Stimulated activated CD8-positive, alpha-beta memory T cell treated with anti-CD3 and anti-CD28 coated beads, Interleukin-15, amount 100 ng/mL, for 1 hour (primary cell): ENCODE measurements around the gene ME1.
A peak's percentile ranks its signal among the peaks of the same experiment; 100 is the strongest.
"Not testable (repeated sequence)": the region's sequence is repeated elsewhere in the genome, so short reads cannot be mapped to it uniquely, and the experiment has no call there.

Source experiments
- DNase-seq: peaks from one replicate; pipeline ENCODE4 v3.0.0-alpha.2; 2020; ENCODE audit warnings: low read depth

Gene ME1

GRCh38 chr6:83430611-83431544, at the start of gene ME1:
TSS of gene ME1 (minus strand) at chr6:83431051. CDS start at chr6:83430954, 97 bp downstream.
- DNase-seq = peak; percentile 4

GRCh38 chr6:83480470-83480869, 49.6 kb upstream of the ME1 start:
- DNase-seq = no peak

- no peak for DNase-seq
Observed at GRCh38 chr6:83479389-83479788, 48.5 kb upstream of the ME1 start.

GRCh38 chr6:83476971-83477370, 46.1 kb upstream of the ME1 start:
- DNase-seq = no peak

GRCh38 chr6:83474309-83474708, 43.5 kb upstream of the ME1 start:
- no peak for DNase-seq

GRCh38 chr6:83472767-83473166, 41.9 kb upstream of the ME1 start:
- no peak for DNase-seq

GRCh38 chr6:83470587-83470986, 39.7 kb upstream of the ME1 start:
- DNase-seq = no peak

GRCh38 chr6:83470001-83470400, 39.1 kb upstream of the ME1 start:
- DNase-seq = no peak

- no peak for DNase-seq
Observed at GRCh38 chr6:83467620-83468036, 36.8 kb upstream of the ME1 start.

- no peak for DNase-seq
Observed at GRCh38 chr6:83466328-83466727, 35.5 kb upstream of the ME1 start.

- DNase-seq = no peak
Observed at GRCh38 chr6:83464381-83465140, 33.7 kb upstream of the ME1 start.

GRCh38 chr6:83463886-83464285, 33.0 kb upstream of the ME1 start:
- DNase-seq = no peak

GRCh38 chr6:83462524-83462923, 31.7 kb upstream of the ME1 start:
- DNase-seq = no peak

GRCh38 chr6:83461438-83461837, 30.6 kb upstream of the ME1 start:
- no peak for DNase-seq

- no peak for DNase-seq
Observed at GRCh38 chr6:83459663-83460062, 28.8 kb upstream of the ME1 start.

GRCh38 chr6:83450015-83450414, 19.2 kb upstream of the ME1 start:
- DNase-seq = not testable (repeated sequence)

GRCh38 chr6:83444086-83444699, 13.3 kb upstream of the ME1 start:
- DNase-seq = not testable (repeated sequence)

GRCh38 chr6:83443516-83443915, 12.7 kb upstream of the ME1 start:
- no peak for DNase-seq

- no peak for DNase-seq
Observed at GRCh38 chr6:83442752-83443151, 11.9 kb upstream of the ME1 start.

- DNase-seq = no peak
Observed at GRCh38 chr6:83439201-83439600, 8.3 kb upstream of the ME1 start.

- DNase-seq = no peak
Observed at GRCh38 chr6:83436674-83437073, 5.8 kb upstream of the ME1 start.

GRCh38 chr6:83433177-83433576, 2.3 kb upstream of the ME1 start:
- no peak for DNase-seq

GRCh38 chr6:83432636-83433035, 1.8 kb upstream of the ME1 start:
- DNase-seq = no peak
